Activated naive CD4-positive, alpha-beta T cell treated with anti-CD3 and anti-CD28 coated beads, Interleukin-2, amount 10 ng/mL, durations not matched to agents 7 days and 5 days (primary cell): ENCODE results near the gene OR52I1.

Source experiments
- CTCF ChIA-PET: fragments of 350-600 bp; sonication (Branson Sonifier 250); formaldehyde crosslinking; loops from one replicate; lab custom pipeline; 2021; ENCODE audit warnings: antibody characterized with exemption; lab: Charles Lee
- DNase-seq: peaks from one replicate; pipeline ENCODE4 v3.0.0-alpha.2; 2020
- H3K27ac Mint-ChIP-seq: one replicate; pipeline ENCODE4 v1.8.0; 2021; ENCODE audit warnings: mild to moderate bottlenecking, moderate library complexity, mixed read lengths
- H3K27me3 Mint-ChIP-seq: one replicate; pipeline ENCODE4 v1.8.0; 2021; ENCODE audit warnings: mild to moderate bottlenecking, mixed read lengths
- H3K36me3 Mint-ChIP-seq: one replicate; pipeline ENCODE4 v1.8.0; 2021; ENCODE audit warnings: mixed read lengths
- H3K4me1 Mint-ChIP-seq: one replicate; pipeline ENCODE4 v1.8.0; 2021; ENCODE audit warnings: mixed read lengths
- H3K4me3 Mint-ChIP-seq: one replicate; pipeline ENCODE4 v1.8.0; 2021; ENCODE audit warnings: mild to moderate bottlenecking, moderate library complexity, mixed read lengths
- H3K9me3 Mint-ChIP-seq: one replicate; pipeline ENCODE4 v1.8.0; 2021; ENCODE audit warnings: mixed read lengths

The OR52I1 gene

DNA sequence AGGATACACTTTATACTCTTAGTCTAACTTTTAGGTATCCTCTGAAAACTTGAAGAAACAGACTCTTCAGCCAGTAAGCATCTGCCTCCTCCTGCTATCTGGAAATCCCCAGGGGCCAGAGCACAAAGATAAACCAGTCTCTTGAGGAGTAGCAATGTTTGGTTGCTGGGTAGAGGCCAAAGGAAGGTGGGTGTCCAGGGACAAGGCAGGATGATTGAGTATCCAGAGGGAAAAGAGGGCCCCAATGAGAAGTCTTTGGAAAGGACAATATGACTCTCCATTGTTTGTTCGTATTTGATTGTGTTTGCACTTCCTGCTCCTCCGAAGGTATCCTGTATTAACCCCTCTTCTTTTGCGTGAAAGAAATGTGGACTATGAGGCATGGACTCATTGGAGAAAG is 4.8 kb upstream of the OR52I1 start:
- no peaks in the 10 kb centered on the region for H3K27me3 Mint-ChIP-seq
- no peaks in the 10 kb centered on the region for H3K9me3 Mint-ChIP-seq
- CTCF ChIA-PET: no interaction called here
- no peak overlapping the region for H3K27ac Mint-ChIP-seq
- H3K36me3 Mint-ChIP-seq: no peaks in the 10 kb centered on the region
- DNase-seq: no peak
- H3K4me3 Mint-ChIP-seq: no peak overlapping the region
- H3K4me1 Mint-ChIP-seq: no peaks in the 10 kb centered on the region

DNA sequence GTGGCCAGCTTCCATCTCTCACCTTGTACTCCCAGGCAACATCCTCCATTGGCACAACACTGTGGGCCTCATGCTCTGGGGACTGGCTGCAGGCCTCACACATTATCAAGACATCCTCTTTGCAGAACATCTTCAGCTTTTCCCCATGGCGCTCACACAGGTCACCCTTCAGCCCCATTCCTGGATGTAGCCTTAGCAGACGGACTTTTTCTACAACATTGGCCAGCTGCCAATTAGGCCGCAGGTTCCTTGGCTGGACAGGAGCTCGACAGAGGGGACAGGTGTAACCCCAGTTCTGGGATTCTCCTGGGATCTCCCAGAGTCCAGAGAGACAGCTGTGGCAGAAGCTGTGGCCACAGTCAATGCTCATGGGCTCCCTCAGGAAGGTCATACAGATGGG is 11.2 kb downstream of the OR52I1 start:
- Mint-ChIP-seq H3K36me3 (peaks cover 28% of the 10 kb centered on the region), H3K27me3 (no peaks in the 10 kb centered on the region), H3K4me3 (no peak overlapping the region), H3K4me1 (peaks cover 34% of the 10 kb centered on the region), H3K27ac (no peak overlapping the region), H3K9me3 (no peaks in the 10 kb centered on the region)
- no peak for DNase-seq
- CTCF ChIA-PET: interaction anchor here (1.2 to 1.7 kb wide), 2 partner anchors 32 to 418 kb away, joined by 3 to 7 read pairs; partner anchors contain the start of gene OR51D1

DNA sequence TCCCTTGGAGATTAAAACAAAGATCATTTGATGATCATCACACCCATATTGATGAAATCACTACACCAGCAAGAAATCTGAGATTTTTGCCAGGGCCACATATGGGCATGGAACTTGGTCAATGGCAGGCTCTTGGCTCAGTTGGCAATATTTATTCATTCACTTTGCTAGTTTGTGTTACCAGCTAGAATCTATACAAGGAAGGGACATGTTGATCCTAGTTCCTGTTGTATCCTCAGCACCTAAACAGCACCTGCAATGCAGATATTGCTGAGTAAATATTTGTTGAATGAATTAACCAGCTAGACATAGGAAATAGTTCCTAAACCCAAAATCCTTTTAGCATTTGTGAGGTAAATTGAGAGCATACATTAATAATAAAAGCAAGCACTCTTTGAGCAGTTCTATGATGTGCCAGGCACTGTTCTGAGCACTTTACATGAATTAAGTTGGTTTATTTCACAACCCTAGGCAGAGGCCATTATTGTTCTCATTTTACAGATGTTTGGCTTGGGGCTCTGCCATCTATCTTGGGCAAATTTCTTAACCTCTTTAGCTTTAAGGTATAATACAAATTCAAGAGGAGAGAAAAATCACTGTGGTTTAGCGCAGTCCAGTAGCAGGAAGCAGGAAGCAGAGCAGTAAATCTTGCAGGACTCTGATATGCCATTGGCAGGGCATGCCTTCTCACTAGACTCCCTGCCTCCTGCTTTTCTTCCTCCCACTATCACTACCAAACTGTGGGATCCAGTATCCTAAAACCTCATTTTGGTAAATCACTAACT is 12.6 kb downstream of the OR52I1 start:
- Mint-ChIP-seq H3K4me1 (peaks cover 40% of the 10 kb centered on the region), H3K4me3 (peak overlapping the region; percentile 93), H3K9me3 (no peaks in the 10 kb centered on the region), H3K36me3 (peaks cover 18% of the 10 kb centered on the region), H3K27me3 (no peaks in the 10 kb centered on the region), H3K27ac (no peak overlapping the region)
- no peak for DNase-seq
- CTCF ChIA-PET: interaction anchor here (0.7 to 1.9 kb wide), 3 partner anchors 18 to 419 kb away, joined by 3 to 4 read pairs (median 3); partner anchors contain the start of gene OR51D1

DNA sequence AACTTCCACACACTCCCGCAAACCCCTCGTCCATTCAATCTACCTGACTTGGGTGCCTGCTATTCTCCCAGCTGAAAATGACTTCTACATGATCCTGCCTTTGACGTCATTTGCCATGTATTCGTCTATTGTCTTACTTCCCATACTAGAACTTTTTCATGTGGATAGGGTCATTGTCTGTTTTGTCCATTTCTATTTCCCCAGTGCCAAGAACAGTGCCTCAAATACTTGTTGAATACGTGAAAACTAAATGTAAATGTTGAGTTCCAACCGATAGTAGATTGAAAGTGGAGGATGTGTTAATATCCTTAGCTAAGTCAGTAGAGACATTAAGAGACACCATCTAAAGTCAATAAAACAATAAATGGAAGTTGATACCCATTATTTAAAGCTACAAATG is 13.3 kb downstream of the OR52I1 start:
- Mint-ChIP-seq H3K4me3 (peak overlapping the region; percentile 93), H3K36me3 (peaks cover 14% of the 10 kb centered on the region), H3K4me1 (peaks cover 40% of the 10 kb centered on the region), H3K27ac (peak overlapping the region; percentile 94), H3K27me3 (no peaks in the 10 kb centered on the region), H3K9me3 (no peaks in the 10 kb centered on the region)
- CTCF ChIA-PET: interaction anchor here (1.9 kb wide), 1 partner anchor 420 kb away, joined by 4 read pairs; no protein-coding TSS in a partner anchor
- DNase-seq: no peak

DNA sequence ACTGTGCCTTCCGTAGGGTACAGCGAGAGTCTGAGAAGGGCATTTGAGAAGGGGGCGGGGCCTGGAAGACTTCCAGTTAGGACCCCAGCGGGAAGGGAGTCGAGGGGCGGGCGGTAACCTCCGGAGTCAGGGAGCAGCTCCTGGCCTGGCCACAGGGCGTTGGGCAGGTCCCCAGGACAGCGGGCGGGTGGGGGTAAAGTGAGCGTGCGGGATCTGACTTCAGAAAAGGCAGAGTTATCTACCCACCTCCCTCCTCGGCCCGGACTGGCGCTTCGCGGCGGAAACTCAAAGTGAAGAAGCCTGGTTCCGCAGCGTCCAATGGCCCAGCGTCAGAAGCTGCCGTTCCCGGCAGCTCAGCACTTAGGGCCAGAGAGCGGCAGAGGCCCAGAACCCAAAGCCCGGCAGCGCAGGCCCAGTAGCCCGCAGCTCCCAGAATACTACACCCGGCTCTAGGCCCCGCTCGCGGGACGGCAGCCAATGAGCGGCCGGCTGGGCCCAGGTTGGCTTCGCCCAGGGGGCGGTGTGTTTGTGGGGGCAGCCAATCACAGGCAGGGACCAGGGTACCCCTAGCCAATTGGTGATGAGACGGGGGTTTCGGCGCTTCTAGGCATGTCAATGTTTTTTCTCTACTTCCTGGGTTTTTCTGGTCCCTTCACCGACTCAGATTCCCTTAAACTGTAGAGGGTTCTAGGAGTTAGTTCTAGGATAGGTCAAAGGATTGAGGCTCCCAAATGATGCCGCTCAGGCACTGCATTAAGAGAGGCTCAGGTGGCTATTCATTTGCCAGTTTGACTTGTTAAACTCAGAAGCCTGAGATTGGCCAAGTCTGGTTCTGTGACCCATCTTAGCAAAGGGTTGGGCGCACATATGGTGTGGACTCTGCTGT is 14.2 kb downstream of the OR52I1 start, which contains the start of gene TRIM68:
Gene TRIM68 (minus strand): TSS at position 451 of the 886 bp plus-strand sequence. CDS start 2,727 bp downstream, outside the sequence.
- Mint-ChIP-seq H3K27me3 (no peaks in the 10 kb centered on the region), H3K27ac (peak within 1 kb of the TSS; percentile 94), H3K9me3 (no peaks in the 10 kb centered on the region), H3K4me3 (peak within 1 kb of the TSS; percentile 93), H3K36me3 (peaks cover 12% of the 10 kb centered on the region), H3K4me1 (peaks cover 40% of the 10 kb centered on the region)
- DNase-seq: peak; percentile 97
- CTCF ChIA-PET: interaction anchor here (0.7 to 1.9 kb wide), 4 partner anchors 19 to 426 kb away, joined by 3 to 6 read pairs (median 4); partner anchors contain the start of gene OR51D1

DNA sequence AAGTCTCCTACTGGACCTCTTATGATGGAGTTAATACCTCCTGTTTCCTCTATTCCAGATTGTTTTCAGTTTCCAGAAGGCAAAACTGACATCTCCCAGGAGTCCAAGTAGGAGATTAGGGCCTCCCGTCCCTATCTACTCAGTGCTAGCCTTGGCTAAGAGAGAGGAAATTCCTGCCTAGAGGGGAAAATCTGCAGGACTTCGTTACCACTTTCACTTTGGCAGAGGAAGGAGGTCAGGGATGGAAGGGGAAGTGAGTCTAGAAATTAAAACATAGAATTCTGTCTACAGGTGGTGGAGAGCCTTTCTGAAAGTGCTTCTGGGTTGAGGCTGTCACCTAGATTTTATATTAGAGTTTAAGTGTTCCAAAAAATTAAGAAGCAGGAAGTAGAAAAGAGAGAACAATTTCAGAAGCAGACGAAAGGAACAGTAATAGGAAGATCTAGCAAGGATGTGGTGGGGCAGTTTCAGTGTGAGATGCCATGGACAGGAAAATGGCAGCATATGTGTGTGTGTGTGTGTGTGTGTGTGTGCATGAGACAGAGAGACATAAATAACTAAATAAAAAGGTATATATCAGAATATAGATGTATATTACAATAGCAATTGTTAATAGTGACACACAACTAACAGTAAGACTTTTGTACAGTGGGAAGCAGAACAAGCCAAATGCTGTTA is 16.6 kb downstream of the OR52I1 start:
- CTCF ChIA-PET: no interaction called here
- Mint-ChIP-seq H3K4me3 (peak overlapping the region; percentile 30), H3K36me3 (peaks cover 4% of the 10 kb centered on the region), H3K27ac (peak overlapping the region; percentile 74), H3K4me1 (peaks cover 40% of the 10 kb centered on the region), H3K9me3 (no peaks in the 10 kb centered on the region), H3K27me3 (no peaks in the 10 kb centered on the region)
- peak; percentile 49 for DNase-seq

DNA sequence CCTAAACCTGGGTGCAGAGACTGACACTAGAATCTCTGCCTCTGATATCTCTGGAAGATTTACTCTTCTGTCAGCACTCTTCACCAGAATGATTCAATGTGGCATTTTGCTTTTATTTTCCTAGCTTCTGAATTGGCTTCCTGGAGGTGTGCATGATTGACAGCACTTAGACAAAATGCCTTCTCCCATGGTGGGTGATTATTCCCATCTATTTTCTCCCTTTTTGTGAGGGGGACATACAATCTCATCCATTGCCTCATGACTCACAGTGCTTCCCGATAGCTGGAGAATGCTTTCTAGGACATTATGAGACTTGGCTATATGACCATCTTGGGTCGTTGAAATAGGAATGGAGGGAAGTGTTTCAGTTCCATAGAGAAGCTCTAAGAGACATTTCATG is 18.1 kb downstream of the OR52I1 start:
- H3K36me3 Mint-ChIP-seq: peaks cover under 1% of the 10 kb centered on the region
- no peak overlapping the region for H3K27ac Mint-ChIP-seq
- H3K4me1 Mint-ChIP-seq: peaks cover 29% of the 10 kb centered on the region
- DNase-seq: no peak
- CTCF ChIA-PET: interaction anchor here (1.3 to 2.7 kb wide), 2 partner anchors 15 to 24 kb away, joined by 5 to 10 read pairs; no protein-coding TSS in a partner anchor
- no peak overlapping the region for H3K4me3 Mint-ChIP-seq
- no peaks in the 10 kb centered on the region for H3K27me3 Mint-ChIP-seq
- H3K9me3 Mint-ChIP-seq: no peaks in the 10 kb centered on the region

DNA sequence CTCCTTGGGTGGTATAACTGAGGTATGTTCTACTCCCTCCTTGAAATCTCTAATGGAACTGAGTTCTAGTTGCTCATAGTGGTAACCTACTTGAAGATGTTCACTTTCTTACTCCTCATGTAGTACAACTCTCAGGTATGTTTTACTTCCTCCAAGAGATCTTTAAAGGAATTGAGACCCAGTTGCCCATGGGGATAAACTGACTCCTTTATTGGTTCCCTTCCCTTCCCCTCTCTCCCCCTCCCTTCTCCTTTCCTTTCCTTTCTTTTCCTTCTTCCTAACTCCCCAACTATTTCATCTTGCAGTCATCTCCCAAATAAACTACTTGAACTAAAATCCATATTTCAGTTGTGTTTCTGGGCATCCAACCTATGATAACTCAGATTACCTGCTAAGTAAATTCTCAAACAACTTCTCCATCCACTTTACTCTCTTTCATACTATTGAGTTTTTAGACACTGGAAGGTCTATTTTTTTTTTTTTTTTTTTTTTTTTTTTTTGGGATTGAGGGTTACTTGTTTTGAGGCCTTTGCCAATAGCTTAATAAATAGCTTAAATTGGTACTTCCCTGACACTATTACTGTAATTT is 22.1 kb downstream of the OR52I1 start:
- no peak overlapping the region for H3K4me3 Mint-ChIP-seq

DNA sequence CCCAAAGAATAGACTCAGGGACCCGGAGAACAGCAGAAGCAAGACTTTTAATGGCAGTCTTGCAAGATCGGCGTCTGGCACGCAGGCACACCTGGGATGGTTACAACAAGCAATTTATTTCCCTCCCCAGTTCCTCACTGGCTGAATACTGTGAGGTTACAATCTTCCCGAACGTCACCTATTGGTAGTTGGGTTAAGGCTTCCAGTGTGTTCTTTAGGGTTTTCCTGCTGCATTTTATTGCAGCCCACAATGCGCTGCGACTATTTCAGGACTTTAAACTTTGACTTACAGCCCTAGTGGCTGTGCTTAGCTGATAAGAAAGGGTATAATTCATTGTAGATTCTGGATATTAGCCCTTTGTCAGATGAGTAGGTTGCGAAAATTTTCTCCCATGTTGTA is 25.7 kb downstream of the OR52I1 start:
- DNase-seq: no peak
- Mint-ChIP-seq H3K4me3 (no peak overlapping the region), H3K9me3 (no peaks in the 10 kb centered on the region), H3K36me3 (no peaks in the 10 kb centered on the region), H3K4me1 (no peaks in the 10 kb centered on the region), H3K27ac (no peak overlapping the region), H3K27me3 (no peaks in the 10 kb centered on the region)
- CTCF ChIA-PET: no interaction called here

More for the DNA sequence above, 22.1 kb downstream of the OR52I1 start:
- Mint-ChIP-seq H3K27me3 (no peaks in the 10 kb centered on the region), H3K27ac (no peak overlapping the region), H3K36me3 (no peaks in the 10 kb centered on the region), H3K4me1 (no peaks in the 10 kb centered on the region), H3K9me3 (no peaks in the 10 kb centered on the region)
- DNase-seq: no peak
- CTCF ChIA-PET: interaction anchor here (1.3 kb wide), 1 partner anchor 10 kb away, joined by 3 read pairs; no protein-coding TSS in a partner anchor

DNA sequence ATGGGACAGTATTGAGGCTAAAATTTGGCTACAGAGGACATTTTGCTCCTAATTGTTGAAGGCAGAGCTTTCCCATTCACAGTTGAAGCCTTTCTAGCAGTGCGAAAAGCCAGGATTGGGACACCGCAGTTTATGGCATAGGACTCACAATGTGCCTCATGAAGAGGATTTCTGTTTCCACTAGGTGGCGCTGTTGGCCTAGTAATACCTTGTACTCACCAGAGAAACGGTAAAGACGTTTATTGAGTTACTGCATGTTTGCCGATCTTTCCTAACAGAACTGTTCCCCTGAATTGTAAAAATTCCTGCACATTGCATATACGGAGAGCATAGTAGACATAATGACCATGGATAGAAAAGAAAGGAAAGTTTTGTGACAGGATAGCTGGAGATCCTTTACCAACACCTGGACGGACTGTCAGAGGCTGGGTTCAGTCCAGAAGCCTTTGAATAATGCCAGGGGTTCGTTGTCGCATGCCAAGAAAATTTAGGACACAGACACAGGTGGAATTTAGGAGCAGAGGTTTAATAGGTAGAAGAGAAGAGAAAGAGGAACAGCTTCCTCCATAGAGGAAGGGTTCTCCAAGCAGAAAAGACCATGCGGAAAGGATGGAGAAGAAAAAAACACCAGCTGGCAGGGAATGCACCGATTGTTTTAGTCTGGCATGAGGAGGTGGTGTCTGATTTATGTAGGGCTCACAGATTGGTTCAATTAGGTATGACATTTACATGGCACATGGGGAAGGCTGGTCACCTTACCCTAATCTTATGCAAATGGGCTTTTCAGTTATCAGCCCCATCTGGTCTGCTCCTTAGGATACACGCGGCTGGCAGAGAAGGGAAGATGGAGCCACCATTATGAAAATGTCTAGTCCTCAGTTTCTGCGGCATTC is 32.6 kb downstream of the OR52I1 start:
- Mint-ChIP-seq H3K4me1 (no peaks in the 10 kb centered on the region), H3K27ac (no peak overlapping the region), H3K4me3 (no peak overlapping the region), H3K27me3 (peaks cover 6% of the 10 kb centered on the region), H3K36me3 (no peaks in the 10 kb centered on the region), H3K9me3 (peaks cover 4% of the 10 kb centered on the region)
- CTCF ChIA-PET: interaction anchor here (0.8 to 2.9 kb wide), 5 partner anchors 10 to 377 kb away, joined by 3 to 34 read pairs (median 5); partner anchors contain the start of gene OR51D1
- peak; percentile 78 for DNase-seq

DNA sequence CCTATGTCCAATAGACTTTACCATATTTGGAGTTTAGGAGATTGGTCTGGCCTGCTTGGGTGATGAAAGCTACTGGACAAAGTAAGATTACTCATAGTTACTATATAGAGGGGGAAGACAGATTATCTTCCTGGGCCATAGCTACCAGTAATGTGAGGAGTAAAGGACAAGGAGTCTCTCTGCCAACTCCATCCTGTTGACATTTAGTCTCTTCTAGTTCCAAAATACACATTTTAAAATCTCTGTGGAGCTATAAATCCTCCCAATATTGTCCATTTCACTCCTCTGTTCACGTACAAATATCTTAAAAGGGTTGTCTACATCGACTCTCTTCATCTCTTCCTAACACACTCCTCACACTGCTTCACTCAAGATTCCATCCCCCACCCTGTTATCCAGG is 42.3 kb downstream of the OR52I1 start:
- Mint-ChIP-seq H3K9me3 (no peaks in the 10 kb centered on the region), H3K27ac (no peak overlapping the region), H3K36me3 (no peaks in the 10 kb centered on the region), H3K4me1 (no peaks in the 10 kb centered on the region), H3K27me3 (no peaks in the 10 kb centered on the region), H3K4me3 (no peak overlapping the region)
- CTCF ChIA-PET: interaction anchor here (0.6 to 2.8 kb wide), 11 partner anchors 9 to 1480 kb away, joined by 3 to 34 read pairs (median 4); no protein-coding TSS in a partner anchor
- no peak for DNase-seq

DNA sequence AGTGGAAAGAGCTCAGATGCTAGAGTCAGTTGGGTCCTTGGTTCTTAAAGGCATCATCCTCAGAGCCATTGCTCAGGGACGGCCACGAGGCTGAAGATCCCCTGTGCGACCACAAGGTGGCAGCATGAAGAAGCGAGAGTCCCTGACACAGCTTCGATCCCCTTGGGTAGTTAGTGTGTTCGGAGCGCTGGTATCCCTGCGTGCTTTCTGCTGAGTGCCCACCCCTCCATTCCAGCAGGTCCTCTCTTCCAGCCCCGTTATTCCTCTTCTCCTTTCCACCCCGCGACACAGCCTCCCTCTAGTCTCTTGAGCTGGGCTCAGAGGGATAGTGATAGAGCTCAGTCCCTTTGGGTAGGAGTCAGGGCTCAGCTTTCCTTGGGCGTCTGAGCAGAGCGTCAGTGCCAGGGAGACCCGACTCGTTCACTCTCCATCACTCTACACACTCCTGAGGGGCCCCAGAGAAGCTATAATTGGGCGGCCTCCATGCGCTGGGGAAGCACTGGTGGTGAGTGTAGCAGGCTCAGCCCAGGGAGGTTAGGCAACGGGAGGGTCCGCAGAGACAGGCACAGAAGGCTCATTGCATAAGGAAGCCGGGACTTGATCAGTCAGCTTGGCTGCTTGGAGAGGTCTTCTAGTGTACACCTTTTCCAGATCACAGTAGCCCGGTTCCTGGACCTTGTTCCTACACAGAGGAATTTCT is 43.3 kb downstream of the OR52I1 start, which contains the start of gene OR51D1:
Gene OR51D1 (plus strand): TSS at position 516 of the 700 bp plus-strand sequence. CDS start 2,314 bp downstream, outside the sequence.
- no peak within 1 kb of the TSS for H3K4me3 Mint-ChIP-seq
- no peaks in the 10 kb centered on the region for H3K36me3 Mint-ChIP-seq
- CTCF ChIA-PET: interaction anchor here (0.6 to 2.8 kb wide), 17 partner anchors 10 to 1479 kb away, joined by 3 to 34 read pairs (median 4); partner anchors contain the start of gene TRIM68
- H3K27me3 Mint-ChIP-seq: no peaks in the 10 kb centered on the region
- no peaks in the 10 kb centered on the region for H3K9me3 Mint-ChIP-seq
- no peak within 1 kb of the TSS for H3K27ac Mint-ChIP-seq
- DNase-seq: peak; percentile 76
- H3K4me1 Mint-ChIP-seq: no peaks in the 10 kb centered on the region
